ENCODE data around the gene CLIC4.
"Not testable (repeated sequence)": the region's sequence is repeated elsewhere in the genome, so short reads cannot be mapped to it uniquely, and the experiment has no call there.

CLIC4 gene

GRCh38 chr1:24820221-24820620, 75.0 kb downstream of the CLIC4 start:
- not testable (repeated sequence) for DNase-seq (ENCODE audit: low read depth)

- DNase-seq (ENCODE audit: low read depth): no peak
These were observed 77.6 kb downstream of the CLIC4 start for GRCh38 chr1:24822887-24823286.

DNA sequence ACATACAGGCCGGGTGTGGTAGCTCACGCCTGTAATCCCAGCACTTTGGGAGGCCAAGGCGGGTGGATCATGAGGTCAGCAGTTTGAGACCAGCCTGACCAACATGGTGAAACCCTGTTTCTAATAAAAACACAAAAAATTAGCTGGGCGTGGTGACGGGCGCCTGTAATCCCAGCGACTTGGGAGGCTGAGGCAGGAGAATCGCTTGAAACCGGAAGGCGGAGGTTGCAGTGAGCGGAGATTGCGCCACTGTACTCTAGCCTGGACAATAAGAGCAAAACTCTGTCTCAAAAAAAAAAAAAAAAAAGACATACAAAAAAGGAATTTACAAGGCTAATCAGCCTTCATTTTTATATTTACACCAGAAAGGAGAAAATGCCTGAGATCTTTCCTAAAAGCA, 78.2 kb downstream of the CLIC4 start:
- DNase-seq (ENCODE audit: low read depth): not testable (repeated sequence)

- DNase-seq (ENCODE audit: low read depth): no peak
These were observed 79.9 kb downstream of the CLIC4 start for GRCh38 chr1:24825174-24825573.

- no peak for DNase-seq (ENCODE audit: low read depth)
These were observed 81.3 kb downstream of the CLIC4 start for GRCh38 chr1:24826510-24826909.

- DNase-seq (ENCODE audit: low read depth): no peak
These were observed 82.3 kb downstream of the CLIC4 start for GRCh38 chr1:24827379-24828135.

GRCh38 chr1:24828183-24828886, 83.1 kb downstream of the CLIC4 start:
- DNase-seq (ENCODE audit: low read depth): no peak

DNA sequence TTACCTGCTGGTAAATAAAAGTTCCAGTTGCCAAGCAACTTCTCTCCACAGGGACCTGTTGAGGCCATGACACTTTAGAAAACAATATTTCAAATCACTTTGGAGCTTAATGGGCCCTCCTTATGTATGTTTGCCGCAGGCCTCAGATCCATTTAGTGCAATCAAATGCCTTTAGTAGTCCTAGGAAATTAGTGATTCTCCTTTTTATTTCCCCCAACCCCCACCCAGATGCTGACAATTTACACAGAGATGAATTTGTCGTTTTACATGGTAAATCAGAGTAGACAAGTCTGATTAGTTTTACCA, 83.6 kb downstream of the CLIC4 start:
- DNase-seq (ENCODE audit: low read depth): no peak

GRCh38 chr1:24830680-24831272, 85.5 kb downstream of the CLIC4 start:
- no peak for DNase-seq (ENCODE audit: low read depth)

GRCh38 chr1:24841593-24841992, 96.3 kb downstream of the CLIC4 start:
- DNase-seq (ENCODE audit: low read depth): no peak

GRCh38 chr1:24846671-24847070, 101.4 kb downstream of the CLIC4 start:
- DNase-seq (ENCODE audit: low read depth): no peak

GRCh38 chr1:24847995-24848881, 103.0 kb downstream of the CLIC4 start:
- DNase-seq (ENCODE audit: low read depth): peak; percentile 90

DNA sequence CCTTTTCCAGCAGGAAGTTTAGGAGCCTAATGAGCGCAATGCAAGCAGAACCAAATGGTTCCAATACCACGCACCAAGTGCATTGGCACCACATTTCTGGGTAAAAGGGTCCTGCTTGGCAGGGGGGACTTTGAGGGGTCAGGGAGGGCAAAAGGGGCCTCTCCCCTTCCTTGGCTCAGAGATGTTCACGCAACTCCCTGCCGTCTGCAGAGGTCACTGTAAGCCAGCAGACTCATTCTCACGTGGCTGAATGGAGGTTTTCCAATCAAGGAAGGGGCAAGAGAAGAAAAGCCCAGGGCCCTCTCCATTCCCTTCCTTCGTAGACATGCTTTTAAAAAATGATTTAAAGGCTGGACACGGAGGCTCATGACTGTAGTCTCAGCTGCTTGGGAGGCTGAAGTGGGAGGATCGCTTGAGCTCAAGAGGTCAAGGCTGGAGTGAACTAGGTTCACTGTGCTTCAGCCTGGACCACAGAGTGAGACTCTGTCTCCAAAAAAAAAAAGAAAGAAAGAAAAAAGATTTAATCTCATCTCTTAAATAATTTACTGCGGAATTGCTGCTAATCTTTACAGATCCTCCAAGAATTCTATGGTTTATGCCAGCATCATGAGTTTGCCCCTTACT, 104.5 kb downstream of the CLIC4 start:
- DNase-seq (ENCODE audit: low read depth): no peak

DNA sequence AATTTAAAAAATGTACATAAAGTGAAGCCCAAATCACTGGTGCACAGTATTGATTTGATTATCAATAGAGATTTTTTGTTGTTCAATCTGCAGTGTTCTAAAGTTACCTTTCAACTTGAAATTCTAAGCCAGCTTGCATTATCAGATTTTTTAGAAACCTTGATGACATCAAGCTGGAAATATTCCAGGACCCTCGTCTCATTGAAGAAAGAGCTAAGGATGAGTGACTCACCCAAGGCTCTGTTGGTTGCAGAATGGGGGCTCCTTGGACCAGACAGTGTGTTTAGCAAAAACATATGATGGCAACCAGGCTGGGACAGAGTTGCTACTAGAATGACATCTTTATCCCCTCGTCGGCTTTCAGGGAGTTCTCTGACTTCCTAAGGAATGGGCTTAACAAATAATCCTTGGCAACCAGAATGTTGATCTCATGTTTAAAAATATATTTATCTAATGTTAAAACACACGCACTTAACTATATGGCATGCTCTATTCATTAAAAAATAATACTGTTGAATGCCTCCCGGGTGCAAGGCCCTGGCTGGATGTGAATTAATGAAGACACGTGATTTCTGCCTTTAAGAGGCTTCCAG, 105.2 kb downstream of the CLIC4 start:
- DNase-seq (ENCODE audit: low read depth): no peak

DNA sequence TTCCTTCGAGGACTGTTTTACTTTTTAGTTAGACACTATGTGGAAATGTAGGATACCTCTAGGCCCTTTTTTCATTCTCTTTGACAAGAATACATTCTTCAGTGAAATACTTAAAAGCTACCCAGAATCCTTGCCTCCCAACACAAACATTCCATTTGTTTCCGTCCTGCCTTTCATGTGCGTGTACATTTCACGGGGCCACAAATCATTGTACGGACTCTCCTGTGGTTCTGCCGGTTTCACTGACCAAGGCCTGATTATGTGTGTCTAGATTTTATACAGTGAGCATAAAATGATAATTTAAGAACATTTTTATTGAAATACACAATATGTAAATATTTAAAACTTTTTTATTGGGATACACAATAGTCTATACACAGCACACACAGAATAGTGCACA, 108.4 kb downstream of the CLIC4 start:
- DNase-seq (ENCODE audit: low read depth): no peak

GRCh38 chr1:24855474-24855873, 110.2 kb downstream of the CLIC4 start:
- DNase-seq (ENCODE audit: low read depth): no peak

DNA sequence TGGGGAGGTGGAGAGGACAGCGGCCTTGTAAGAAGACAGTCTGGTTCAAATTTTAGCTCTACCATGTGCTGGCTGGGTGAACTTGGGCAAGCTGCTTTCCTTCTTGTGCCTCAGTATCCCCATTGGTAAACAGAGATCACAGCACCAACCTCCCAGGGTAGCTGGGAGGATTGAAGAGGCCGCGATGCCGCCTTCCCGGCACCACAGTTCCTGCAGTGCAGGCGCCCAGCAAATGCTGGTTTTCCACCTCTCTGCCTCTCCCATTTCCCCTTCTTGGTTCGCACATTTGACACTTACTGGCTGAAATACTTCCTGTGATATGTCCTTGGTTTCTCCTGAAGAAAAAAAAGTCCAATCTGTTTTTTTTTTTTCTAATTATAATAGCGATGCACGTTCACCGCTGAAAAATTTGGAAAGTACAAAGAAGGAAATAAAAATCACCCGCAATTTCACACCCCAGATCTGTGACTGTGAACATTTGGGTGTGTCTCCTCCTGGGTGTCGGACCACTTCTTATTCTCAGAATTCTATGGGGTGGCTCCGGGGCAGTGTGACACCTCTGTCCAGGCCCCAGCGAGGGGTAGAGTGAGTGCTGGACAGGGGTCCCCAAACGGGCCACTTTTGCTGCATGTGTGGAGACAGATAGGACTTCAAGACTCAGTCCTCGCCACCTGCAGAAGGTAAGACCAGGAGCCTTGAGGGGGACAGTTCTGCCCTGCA, 111.7 kb downstream of the CLIC4 start:
- no peak for DNase-seq (ENCODE audit: low read depth)

GRCh38 chr1:24857507-24858133, 112.4 kb downstream of the CLIC4 start:
- DNase-seq (ENCODE audit: low read depth): no peak

GRCh38 chr1:24858277-24858676, 113.0 kb downstream of the CLIC4 start:
- no peak for DNase-seq (ENCODE audit: low read depth)

All from stimulated activated CD8-positive, alpha-beta memory T cell treated with anti-CD3 and anti-CD28 coated beads, Interleukin-15, amount 100 ng/mL, for 1 hour (primary cell).